A549 (cell line): ENCODE data around the gene BPNT1.

Experiments
- CHD4 ChIP-seq: fragments of 200-600 bp; sonication (generic); IDR thresholded peaks from 2 replicates; pipeline ENCODE4 v1.6.1; 2016; ENCODE audit warnings: antibody characterized with exemption, mild to moderate bottlenecking, borderline replicate concordance
- CTCF ChIP-seq: fragments of >200 bp; sonication (Bioruptor Twin); formaldehyde crosslinking; IDR thresholded peaks from 3 replicates; pipeline ENCODE4 v1.5.1; 2016
- EP300 ChIP-seq, 2 experiments: fragments of >200 bp; sonication (Bioruptor Twin); formaldehyde crosslinking; IDR thresholded peaks; 2 replicates in 1 of 2; 3 replicates in 1 of 2; pipeline ENCODE4 v1.6.1; 2016 to 2017
- HES2 ChIP-seq: fragments of >200 bp; sonication (Bioruptor Twin); formaldehyde crosslinking; IDR thresholded peaks from 2 replicates; pipeline ENCODE4 v1.6.1; 2016
- RAD21 ChIP-seq, 2 experiments: fragments of >200 bp in 1 of 2; sonication (Bioruptor Twin) in 1 of 2; formaldehyde crosslinking in 1 of 2; IDR thresholded peaks in 1 of 2; conservative IDR thresholded peaks in 1 of 2; 2 replicates in 1 of 2; 3 replicates in 1 of 2; pipeline ENCODE4 v1.6.1; 2012 to 2018; ENCODE audit warnings: inconsistent platforms in 1 of 2

- no peak for TF ChIP-seq CHD4
- no peak for TF ChIP-seq HES2
- no peak for TF ChIP-seq EP300 (IDR thresholded peaks at IDR 0.05)
- TF ChIP-seq RAD21 (conservative IDR thresholded peaks at IDR 0.05 in 1 of 2, IDR thresholded peaks at IDR 0.05 in 1 of 2), result no peak
- TF ChIP-seq CTCF, result no peak
Measured at GRCh38 chr1:220092694-220093093, 3.1 kb upstream of the BPNT1 start.
